ENCODE results near the gene RPS28.
"Not testable (repeated sequence)": the region's sequence is repeated elsewhere in the genome, so short reads cannot be mapped to it uniquely, and the experiment has no call there.

Gene RPS28

DNA sequence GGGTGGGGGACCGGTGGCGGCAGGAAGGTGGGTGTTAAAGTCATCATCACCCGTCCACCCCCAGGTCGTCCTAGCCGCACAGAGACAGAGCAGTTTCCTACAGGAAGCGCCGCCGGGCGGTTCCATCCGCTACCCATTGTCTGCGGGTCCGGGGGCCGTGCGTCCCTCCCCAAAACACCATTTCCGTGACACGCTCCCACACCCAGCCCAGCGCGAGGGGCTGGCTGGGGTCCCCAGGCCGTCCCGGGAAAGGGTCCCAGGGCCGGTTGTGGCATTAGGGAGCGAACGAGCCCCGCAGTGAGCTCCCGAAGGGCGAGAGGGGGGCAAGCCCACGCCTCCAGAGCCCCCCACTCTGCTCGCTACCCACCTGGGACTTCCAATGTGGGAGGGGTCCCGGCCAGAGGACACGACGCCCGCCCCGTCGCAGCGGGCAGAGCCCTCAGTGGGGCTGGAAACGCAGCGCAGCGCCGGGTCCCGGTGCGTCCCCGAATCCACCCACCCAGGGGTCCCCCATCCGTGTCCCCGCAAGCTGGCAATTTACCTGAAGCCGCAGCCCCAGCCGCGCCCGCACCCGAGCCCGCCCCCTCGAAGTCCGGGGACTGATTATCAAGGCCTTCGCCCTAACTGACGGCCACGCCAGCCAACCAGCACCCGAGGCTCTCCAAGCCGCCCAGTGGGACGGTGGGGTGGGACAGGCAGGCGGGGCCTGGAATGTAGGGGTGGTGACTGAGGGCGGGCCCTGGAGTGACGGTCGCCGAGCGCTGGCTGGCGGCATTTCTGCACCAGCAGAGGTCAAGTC is 21.6 kb downstream of the RPS28 start, which contains the start of gene KANK3:
Gene KANK3 (minus strand): TSS at position 579 of the 799 bp plus-strand sequence. CDS start 5,434 bp downstream, outside the sequence.
- peak; percentile 97 for DNase-seq

DNA sequence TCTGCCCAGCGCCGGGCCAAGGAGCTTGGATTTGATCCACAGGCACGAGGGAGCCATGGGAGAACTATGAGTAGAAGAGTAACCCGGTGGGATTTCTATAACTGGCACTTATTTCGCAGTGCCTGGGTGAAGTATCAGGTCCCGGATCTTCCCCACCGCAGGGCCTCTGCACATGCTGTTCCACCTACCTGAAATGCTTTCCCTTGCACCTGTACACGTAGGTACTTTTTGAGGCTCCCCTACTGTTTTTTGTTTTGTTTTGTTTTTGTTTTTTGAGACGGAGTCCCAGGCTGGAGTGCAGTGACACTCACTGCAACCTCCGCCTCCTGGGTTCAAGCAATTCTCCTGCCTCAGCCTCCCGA is 22.2 kb downstream of the RPS28 start:
- DNase-seq = no peak

DNA sequence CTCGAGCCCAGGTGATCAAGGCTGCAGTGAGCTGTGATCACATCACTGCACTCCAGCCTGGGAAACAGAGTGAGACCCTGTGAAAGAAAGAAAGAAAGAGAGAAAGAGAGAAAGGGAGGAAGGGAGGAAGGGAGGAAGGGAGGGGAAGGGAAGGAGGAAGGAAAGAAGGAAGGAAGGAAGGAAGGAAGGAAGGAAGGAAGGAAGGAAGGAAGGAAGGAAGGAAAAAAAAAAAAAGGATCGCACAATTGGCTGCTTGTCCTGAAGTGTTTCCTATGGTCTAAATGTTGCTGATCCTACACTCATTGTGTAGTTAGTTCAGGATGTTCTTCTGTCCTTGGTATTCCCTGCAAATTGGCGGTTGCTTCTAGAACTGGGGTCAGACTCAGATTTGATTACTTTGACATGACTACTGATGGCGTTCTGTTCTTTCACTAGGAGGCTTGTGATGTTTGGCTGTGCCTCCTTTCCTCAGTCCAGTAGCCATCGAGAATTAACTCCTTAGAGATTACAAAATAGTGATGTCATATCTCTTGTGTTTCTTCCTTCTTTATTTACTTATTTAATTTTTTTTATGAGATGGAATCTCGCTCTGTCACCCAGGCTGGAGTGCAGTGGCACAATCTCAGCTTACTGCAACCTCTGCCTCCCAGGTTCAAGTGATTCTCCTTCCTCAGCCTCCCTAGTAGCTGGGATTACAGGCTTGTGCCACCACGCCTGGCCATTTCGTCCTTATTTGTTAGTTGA is 28.5 kb downstream of the RPS28 start:
- not testable (repeated sequence) for DNase-seq

DNA sequence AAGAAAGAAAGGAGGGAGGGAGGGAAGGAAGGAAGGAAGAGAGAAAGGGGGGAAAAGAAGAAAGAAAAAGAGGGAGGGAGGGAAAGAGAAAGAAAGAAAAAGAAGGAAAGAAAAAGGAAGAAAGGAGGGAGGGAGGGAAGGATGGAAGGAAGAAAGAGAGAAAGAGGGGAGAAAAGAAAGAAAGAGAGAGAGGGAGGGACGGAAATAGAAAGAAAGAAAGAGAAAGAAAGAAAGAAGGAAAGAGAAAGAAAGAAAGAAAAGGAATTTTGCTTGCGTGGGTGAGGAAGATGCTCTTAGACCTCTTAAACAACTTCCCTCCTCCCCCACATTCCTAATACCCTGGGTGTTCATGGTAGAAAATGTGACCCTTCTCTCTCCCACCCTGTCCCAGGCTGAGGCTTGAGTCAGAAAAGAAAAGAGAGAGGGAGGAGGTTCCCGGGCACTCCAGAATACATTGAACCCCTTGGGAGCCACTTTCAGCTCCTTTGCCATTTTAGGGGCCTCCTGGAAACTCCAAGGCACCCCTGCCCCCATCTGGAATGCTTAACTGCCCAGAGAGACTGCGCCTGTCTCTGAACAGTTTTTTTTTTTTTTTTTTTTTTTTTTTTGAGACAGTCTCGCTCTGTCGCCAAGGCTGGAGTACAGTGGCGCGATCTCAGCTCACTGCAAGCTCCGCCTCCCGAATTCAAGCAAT is 31.0 kb downstream of the RPS28 start:
- no peak for DNase-seq

DNA sequence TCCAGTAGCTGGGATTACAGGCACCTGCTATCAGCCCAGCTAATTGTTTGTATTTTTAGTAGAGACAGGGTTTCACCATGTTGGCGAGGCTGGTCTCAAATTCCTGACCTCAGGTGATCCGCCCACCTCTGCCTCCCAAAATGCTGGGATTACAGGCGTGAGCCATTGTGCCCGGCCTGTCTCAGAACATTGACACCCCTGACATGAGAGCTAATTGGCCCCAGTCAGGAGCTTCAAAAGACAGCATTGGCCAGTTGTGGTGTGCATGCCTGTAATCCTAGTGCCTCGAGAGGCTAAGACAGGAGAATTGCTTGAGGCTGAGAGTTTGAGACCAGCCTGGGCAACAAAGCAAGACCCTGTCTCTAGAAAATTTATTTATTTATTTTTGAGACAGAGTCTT is 31.5 kb downstream of the RPS28 start:
- not testable (repeated sequence) for DNase-seq

DNA sequence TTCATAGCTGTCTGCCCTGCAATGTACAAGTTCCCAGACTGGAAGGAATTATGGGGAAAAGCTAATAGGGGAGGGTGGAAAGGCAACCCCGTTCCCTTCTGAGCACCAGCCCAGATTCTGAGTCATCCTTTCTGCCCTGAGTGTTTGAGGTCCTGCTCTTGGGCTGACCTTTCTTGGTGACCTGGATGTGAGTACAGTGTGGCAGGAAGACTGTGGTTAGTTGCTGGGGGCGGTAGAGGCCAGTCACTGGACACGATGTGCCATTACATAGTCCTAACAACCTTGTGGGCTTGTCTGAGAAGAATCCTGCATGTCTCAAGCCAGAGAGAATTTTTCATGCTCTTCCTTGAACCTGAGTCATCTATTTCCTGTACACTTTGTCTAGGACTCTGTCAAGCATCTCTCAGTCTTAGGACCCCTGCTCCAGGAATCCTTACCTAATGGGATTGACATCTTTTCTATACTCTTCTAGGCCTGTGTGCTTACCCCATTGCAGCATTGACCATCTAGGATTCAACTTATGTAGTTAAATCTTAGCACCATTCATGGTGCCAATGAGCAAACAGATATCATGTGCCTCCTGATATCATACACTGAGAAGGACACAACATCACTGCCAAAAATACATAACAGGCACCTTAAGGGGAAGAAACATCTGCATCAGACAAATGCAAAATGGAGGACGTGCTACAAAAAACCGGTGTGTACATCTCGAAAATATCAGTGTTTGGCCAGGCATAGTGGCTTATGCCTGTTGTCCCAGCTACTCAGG is 34.5 kb downstream of the RPS28 start:
- DNase-seq = no peak

DNA sequence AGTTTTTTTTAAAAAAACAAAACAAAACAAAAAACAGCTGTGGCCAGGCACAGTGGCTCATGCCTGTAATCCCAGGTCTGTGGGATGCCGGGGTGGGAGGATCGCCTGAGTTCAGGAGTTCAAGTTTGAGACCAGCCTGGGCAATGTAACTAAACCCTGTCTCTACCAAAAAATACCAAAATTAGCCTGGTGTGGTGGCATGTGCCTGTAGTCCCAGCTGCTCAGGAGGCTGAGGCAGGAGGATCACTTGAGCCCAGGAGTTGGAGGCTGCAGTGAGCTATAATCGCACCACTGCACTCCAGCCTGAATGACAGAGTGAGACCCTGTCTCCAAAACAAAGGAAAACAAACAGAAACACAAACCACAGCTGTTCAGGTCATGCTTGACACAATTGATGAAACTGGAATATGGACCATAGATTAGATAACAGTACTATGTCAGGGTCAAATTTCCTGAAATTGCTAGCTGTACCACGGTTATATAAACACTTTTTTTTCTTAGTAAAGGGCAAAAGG is 35.8 kb downstream of the RPS28 start:
- no peak for DNase-seq

DNA sequence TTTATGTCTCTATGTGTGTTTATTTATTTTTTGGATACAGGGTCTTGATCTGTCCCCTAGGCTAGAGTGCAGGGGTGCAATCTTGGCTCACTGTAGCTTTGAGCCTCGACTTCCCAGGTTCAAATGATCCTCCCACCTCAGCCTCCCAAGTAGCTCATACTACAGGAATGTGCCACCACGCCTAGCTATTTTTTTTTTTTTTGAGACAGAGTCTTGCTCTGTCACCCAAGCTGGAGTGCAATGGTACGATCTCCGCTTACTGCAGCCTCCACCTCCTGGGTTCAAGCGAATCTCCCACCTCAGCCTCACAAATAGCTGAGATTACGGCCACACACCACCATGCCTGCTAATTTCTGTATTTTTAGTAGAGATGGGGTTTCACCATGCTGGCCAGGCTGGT is 37.7 kb downstream of the RPS28 start:
- no peak for DNase-seq

DNA sequence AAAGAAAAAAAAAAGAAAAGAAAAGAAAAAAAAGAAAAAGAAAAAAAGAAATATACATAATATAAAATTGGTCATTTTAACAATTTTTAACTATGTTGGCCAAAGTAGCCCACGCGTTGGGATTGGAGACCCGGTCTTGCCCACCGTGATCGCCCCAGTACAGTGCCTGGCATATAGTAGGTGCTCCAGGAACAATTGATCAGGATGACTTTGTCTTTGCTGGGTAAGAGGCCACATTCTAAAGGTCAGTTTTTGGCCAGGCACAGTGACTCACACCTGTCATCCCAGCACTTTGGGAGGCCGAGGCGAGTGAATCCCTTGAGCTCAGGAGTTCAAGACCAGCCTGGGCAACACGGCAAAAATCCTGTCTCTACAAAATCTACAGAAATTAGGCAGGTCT is 38.9 kb downstream of the RPS28 start:
- DNase-seq = no peak

DNA sequence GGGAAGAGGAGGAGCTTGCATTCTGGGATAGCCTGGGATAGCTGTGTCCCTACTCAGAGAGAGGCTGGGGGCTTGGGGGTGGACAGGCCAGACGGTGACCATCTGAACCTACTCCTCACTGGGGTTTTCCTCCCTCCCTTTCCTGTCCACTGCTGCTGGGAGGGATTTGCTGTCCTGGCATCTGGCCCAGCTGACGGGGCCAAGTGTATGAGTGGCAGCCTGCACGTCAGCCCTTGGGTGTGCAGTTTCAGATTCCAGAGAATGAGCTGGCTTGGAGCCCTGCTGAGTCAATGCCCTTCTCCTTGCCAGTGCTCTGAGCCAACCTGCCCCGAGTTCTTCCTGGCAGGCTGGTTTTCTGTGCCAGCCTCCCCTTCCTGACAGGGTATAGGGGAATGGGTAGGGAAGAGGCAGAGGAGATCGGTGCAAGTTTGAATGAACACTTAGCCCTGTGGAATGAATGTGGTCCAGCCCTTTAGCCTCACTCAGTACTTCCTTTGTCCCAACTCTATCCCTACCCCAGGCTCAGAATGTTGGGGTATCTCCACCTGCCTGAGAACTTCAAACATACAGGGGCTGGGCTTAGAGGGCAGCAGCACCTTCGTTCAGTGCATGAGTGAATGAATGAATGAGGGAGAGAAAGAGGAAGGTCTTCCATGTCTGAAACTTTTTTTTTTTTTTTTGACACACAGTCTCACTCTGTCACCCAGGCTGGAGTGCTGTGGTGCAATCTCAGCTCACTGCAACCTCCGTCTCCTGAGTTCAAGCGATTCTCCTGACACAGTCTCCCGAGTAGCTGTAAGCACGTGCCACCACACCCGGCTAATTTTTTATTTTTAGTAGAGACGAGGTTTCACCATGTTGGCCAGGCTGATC is 40.9 kb downstream of the RPS28 start:
- DNase-seq = peak; percentile 43

DNA sequence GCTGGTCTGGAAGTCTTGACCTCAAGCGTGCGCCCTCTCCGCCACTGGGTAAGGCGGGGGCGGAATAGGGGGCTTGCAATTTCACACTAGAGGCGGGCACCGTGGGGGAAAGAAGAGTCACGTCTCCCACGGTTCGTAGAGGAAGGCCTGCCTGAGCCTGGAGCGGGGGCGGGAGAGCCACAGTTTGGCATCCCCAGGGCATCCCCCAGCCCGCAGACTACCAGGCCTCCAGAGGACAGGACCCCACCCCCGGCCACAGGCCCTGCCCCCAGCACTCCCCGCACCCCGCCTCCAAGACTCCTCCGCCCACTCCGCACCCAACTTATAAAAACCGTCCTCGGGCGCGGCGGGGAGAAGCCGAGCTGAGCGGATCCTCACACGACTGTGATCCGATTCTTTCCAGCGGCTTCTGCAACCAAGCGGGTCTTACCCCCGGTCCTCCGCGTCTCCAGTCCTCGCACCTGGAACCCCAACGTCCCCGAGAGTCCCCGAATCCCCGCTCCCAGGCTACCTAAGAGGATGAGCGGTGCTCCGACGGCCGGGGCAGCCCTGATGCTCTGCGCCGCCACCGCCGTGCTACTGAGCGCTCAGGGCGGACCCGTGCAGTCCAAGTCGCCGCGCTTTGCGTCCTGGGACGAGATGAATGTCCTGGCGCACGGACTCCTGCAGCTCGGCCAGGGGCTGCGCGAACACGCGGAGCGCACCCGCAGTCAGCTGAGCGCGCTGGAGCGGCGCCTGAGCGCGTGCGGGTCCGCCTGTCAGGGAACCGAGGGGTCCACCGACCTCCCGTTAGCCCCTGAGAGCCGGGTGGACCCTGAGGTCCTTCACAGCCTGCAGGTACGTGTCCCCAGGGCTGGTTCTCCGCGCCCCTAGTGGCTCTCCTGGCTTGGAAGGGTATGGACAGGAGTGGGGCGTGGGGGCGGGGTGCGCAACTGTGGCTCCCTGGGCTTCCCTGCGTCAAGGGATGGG is 42.8 kb downstream of the RPS28 start, which contains the start of gene ANGPTL4:
Gene ANGPTL4 (plus strand): TSS at position 353 of the 969 bp plus-strand sequence. CDS start 167 bp downstream, at position 520.
- peak; percentile 80 for DNase-seq

DNA sequence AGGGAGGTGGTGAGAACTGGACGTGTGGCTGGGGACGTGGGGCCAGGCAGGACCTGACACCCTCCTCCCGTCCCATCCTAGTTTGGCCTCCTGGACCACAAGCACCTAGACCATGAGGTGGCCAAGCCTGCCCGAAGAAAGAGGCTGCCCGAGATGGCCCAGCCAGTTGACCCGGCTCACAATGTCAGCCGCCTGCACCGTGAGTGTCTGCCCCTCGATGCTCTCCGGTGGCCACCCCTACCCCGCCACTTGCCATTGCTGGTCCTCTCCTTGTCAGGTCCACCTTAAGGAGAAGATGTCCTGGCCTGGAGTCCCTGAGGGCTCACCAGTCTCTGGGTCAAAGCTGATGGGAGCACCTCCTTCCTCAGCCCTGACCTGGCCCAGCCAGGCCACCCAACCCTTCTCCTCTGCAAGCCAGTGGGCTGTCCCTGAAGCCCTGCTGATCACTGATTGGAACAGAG is 44.9 kb downstream of the RPS28 start:
- DNase-seq = no peak

DNA sequence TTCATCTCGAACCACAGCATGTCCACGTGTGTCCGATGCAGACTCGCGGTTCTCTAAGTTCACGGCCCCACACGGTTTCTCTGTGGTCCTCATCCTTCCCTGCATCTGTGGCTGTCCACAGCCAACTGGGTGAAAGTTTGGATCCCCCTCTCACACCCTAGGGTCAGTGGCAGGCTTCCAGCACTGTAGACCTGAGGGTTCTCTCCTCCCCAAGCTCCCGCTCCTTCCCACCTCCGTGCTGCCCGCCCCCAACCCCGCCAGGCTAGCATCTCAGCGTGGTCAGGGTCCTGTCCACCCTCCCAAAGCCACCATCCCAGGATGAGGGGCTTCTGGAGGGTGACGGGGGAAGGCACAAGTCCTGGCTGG is 45.6 kb downstream of the RPS28 start:
- no peak for DNase-seq

DNA sequence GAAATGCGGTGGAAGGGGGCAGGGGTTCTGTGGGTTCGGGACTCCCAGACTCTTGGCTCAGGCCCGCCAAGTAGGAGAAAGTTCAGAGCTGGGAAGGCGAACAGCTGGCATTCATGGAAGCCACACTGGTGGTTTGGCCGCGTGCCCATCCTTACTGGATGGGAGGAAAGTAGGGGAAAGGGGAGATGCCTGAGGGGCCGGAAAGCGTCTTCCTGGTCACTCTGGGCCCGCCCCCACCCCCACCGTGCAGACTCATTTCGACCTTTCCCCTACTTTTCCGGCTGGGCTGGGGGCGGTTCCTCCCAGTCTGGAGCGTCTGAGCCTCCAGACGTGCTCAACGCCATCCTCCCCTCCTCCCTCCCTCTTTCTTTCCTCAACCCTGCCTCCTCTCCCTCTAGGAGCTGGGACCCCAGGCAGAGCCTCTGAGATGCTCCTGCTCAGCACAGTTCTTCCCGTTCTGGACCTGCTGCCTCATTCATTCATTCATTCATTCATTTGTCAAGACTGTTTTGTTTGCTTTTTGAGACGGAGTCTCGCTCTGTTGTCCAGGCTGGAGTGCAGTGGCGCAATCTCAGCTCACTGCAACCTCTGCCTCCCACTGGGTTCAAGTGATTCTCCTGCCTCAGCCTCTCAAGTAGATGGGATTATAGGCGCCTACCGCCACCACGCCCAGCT is 46.2 kb downstream of the RPS28 start:
- DNase-seq = no peak

DNA sequence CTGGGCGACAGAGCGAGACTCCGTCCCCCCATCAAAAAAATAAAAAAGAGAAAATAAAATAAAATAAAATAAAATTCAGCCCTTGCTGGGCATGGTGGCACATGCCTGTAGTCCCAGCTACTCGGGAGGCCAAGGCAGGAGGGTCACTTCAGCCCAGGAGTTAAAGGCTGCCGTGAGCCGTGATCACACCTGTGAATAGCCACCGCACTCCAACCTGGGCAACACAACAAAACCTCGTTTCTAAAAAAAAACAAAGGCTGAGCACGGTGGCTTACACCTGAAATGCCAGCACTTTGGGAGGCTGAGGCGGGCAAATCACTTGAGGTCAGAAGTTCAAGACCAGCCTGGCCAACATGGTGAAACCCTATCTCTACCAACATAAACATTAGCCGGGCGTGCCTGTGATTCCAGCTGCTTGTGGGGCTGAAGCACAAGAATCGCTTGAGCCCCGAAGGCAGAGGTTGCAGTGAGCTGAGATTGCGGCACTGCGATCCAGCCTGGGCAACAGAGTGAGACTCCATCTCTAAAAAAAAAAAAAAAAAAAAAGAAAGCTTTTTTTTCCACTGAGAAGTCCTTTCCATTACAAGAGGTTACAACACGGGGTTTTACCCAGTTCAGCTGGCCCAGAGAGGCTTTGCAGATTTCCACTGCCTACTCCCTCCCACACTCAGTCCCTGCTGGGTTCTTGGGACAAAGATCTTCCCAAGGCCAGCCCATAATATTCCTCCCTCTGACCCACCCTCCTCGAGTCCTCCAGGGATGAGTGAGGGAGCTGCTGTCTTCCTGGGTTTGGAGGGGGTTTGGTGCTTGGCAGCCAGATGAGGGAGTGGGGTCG is 49.1 kb downstream of the RPS28 start:
- DNase-seq = no peak

DNA sequence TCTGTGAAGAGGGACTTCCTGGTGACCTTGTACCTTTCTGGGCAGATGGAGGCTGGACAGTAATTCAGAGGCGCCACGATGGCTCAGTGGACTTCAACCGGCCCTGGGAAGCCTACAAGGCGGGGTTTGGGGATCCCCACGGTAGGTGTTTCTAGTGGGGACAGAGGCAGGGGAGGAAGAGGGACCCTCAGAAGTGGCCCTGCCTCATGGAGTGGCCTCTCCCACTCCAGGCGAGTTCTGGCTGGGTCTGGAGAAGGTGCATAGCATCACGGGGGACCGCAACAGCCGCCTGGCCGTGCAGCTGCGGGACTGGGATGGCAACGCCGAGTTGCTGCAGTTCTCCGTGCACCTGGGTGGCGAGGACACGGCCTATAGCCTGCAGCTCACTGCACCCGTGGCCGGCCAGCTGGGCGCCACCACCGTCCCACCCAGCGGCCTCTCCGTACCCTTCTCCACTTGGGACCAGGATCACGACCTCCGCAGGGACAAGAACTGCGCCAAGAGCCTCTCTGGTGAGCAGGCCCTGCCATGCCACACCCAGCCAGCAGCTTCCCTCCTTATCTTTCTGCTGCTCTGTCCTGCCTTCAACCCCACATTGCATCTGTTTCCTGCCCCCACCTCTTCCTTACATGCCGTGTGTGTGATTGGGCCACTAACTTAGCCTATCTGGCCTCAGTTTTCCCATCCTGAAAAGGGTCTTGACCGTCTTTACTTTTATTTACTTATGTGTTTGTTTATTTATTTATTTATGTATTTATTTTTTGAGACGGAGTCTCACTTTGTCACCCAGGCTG is 49.9 kb downstream of the RPS28 start:
- DNase-seq = no peak
